Glutamatergic neuron (in vitro differentiated cells): ENCODE results near the gene PTPRG. TPM values are rescaled to one million over a fixed set of nuclear protein-coding genes. Genes with fewer than 3 reads are reported as not detected.

Source experiments
- DNase-seq: peaks from one replicate; pipeline ENCODE4 v3.0.0; 2022
- H3K27ac Mint-ChIP-seq: one replicate; pipeline ENCODE4 v1.8.0; 2020; ENCODE audit warnings: mild to moderate bottlenecking, mixed read lengths, inconsistent platforms; ENCODE audit not compliant: unreplicated experiment
- H3K27me3 Mint-ChIP-seq: one replicate; pipeline ENCODE4 v1.8.0; 2020; ENCODE audit warnings: mild to moderate bottlenecking, moderate library complexity, mixed read lengths, inconsistent platforms; ENCODE audit not compliant: unreplicated experiment
- H3K36me3 Mint-ChIP-seq: one replicate; pipeline ENCODE4 v1.8.0; 2020; ENCODE audit warnings: mild to moderate bottlenecking, mixed read lengths, inconsistent platforms; ENCODE audit not compliant: unreplicated experiment
- H3K4me1 Mint-ChIP-seq: one replicate; pipeline ENCODE4 v1.8.0; 2020; ENCODE audit warnings: mild to moderate bottlenecking, low read depth, mixed read lengths, inconsistent platforms; ENCODE audit not compliant: unreplicated experiment
- H3K4me3 Mint-ChIP-seq: one replicate; pipeline ENCODE4 v1.8.0; 2020; ENCODE audit warnings: mild to moderate bottlenecking, mixed read lengths, inconsistent platforms; ENCODE audit not compliant: unreplicated experiment
- H3K9me3 Mint-ChIP-seq: one replicate; pipeline ENCODE4 v1.8.0; 2020; ENCODE audit warnings: mild to moderate bottlenecking, moderate library complexity, mixed read lengths, inconsistent platforms; ENCODE audit not compliant: unreplicated experiment
- total RNA-seq: library from RNA; stranded (reverse); fragmentation: NEBNext Ultra II Directional; extraction: Animal tissue kit (Norgen Biotek cat#: 25700); gene quantifications from one replicate; pipeline ENCODE4 v1.2.1, GENCODE V29; 2021; ENCODE audit not compliant: unreplicated experiment
- TF ChIP-seq, protein P1 (sequence below): fragments of 200-600 bp; sonication (generic); IDR thresholded peaks from one replicate; pipeline ENCODE4 v1.5.0; 2021; ENCODE audit not compliant: partially characterized antibody, unreplicated experiment

Gene PTPRG
- total RNA-seq, 1 donor from 2014 or later, result 52.1 TPM

DNA sequence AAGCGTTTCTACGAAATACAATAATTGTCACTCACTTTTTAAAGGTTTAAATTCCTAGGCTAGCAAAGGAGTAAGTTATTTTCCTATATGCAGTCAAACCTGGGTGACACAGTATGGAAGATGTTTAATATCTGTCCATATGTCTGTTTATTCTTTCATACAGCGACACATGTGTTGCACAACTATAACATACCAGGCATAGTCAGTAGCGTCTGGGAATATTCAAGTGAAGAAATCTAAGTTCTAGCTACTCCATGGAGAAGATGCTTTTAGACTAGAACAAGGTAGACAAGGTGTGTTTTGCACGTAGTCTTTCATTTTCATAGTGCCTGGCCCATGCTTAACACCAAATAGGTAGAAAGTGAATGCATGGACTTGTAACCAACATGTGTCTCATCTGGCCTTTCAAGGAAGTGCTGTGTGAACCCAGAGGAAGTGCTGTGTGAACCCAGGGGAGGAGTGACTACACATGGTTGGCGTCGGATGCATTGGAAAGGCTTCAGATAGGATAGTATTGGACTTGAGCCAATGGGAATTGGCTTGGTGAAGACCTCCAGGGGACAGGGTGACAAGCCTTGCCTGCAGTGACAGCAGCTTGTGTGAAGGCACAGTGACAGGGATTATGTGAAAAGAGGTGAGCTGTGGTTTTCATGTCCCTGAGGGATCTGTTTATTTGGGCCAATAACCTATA lies 267.0 kb downstream of the PTPRG start:
- DNase-seq, result no peak
- Mint-ChIP-seq H3K9me3 (no peaks in the 10 kb centered on the region), H3K4me1 (peaks cover 10% of the 10 kb centered on the region), H3K4me3 (no peak overlapping the region), H3K27me3 (no peaks in the 10 kb centered on the region), H3K27ac (no peak overlapping the region), H3K36me3 (no peaks in the 10 kb centered on the region)
- TF ChIP-seq, protein P1, sequence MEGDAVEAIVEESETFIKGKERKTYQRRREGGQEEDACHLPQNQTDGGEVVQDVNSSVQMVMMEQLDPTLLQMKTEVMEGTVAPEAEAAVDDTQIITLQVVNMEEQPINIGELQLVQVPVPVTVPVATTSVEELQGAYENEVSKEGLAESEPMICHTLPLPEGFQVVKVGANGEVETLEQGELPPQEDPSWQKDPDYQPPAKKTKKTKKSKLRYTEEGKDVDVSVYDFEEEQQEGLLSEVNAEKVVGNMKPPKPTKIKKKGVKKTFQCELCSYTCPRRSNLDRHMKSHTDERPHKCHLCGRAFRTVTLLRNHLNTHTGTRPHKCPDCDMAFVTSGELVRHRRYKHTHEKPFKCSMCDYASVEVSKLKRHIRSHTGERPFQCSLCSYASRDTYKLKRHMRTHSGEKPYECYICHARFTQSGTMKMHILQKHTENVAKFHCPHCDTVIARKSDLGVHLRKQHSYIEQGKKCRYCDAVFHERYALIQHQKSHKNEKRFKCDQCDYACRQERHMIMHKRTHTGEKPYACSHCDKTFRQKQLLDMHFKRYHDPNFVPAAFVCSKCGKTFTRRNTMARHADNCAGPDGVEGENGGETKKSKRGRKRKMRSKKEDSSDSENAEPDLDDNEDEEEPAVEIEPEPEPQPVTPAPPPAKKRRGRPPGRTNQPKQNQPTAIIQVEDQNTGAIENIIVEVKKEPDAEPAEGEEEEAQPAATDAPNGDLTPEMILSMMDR, result no peak

DNA sequence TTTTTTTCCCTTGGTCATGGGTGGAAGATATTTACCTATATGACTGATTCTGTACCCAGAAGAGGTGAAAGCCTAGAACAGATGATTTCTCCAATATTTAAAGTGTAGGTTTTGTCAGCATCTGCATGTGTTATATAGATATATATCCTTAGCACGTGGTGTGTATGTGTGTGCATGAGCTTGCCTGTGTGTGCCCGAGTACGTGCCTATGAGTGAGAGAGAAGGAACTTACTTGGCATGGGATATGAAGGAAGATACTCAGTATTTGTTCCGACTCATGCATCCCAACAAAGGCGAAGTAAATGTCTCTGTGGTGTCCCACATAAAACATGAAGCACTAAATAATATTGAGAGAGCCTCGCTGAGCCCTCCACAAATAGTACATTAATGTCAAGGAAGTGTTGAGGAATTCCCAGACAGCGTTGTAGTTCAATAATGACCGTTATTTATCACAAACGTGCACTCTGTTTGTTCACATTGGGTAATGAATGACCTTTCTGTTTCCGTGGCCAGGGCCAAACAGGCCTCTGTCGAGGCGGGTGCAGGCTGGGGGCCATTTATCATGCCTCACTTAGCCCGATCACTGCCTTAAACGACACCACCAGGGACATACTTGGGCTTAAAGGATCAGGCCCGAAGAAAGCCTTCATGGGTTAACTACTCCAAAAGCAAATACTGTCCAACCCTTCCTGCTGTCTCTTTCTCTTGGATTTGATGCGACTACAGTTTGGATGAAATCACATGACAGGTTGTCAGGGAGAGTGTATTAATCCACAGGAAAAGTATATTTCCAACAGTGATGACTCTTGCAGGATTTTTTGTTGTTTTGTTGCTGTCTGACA lies 267.7 kb downstream of the PTPRG start:
- Mint-ChIP-seq H3K27me3 (no peaks in the 10 kb centered on the region), H3K4me3 (no peak overlapping the region), H3K36me3 (no peaks in the 10 kb centered on the region), H3K4me1 (peaks cover 10% of the 10 kb centered on the region), H3K9me3 (no peaks in the 10 kb centered on the region), H3K27ac (no peak overlapping the region)
- no peak for DNase-seq
- TF ChIP-seq, protein P1, result no peak

DNA sequence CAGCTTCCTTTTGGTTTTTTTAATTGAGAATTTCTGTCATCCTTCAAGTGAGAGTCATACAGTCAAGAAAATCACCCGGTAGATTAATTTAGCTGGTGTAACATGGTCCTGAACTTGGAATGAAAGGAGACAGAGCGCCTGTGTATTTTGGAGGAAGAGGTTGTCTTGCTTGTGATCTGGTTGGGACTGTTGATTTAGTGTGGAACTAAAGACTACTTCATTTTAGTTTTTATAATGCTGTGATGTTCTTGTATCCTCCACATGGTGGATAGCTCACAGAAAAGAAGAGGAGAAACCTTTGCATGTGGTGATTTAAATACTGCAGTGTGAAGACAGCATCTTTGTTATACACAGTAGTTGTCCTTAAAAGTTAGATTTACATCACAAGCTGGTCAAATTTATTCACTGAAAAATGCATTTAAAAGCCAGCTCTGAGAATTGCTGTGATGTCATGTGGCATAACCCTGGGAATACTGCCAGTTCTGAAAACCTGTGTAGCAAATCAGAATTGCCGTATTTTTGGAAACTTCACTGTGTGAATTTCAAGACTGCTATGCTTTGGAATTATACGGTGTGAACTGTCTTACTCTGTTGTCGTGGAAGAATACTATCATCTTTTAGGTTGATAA lies 268.5 kb downstream of the PTPRG start:
- Mint-ChIP-seq H3K27me3 (no peaks in the 10 kb centered on the region), H3K4me1 (peaks cover 10% of the 10 kb centered on the region), H3K36me3 (no peaks in the 10 kb centered on the region), H3K4me3 (no peak overlapping the region), H3K27ac (no peak overlapping the region), H3K9me3 (no peaks in the 10 kb centered on the region)
- TF ChIP-seq, protein P1, result no peak
- no peak for DNase-seq

DNA sequence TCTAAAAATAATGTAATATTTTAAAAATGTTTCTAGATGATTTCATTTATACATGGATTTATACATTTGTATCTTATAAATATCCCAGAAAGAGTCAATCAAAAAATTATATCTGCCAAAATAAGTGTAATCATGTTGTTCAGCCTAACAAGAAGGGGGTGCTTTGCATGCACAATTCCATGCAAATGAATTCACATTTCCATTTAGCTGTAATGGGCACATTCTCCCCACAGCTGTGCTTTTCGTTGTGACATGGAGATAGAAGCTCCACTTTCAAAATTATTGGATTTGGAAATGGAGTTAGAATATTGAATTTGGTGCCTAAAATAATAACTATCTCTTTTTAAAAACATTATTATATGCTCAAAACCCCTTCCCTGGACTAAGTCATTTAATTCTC lies 270.6 kb downstream of the PTPRG start:
- H3K9me3 Mint-ChIP-seq, result no peaks in the 10 kb centered on the region
- no peaks in the 10 kb centered on the region for H3K27me3 Mint-ChIP-seq
- TF ChIP-seq, protein P1, result no peak
- peaks cover 6% of the 10 kb centered on the region for H3K4me1 Mint-ChIP-seq
- H3K36me3 Mint-ChIP-seq, result no peaks in the 10 kb centered on the region
- no peak for DNase-seq
- no peak overlapping the region for H3K27ac Mint-ChIP-seq
- H3K4me3 Mint-ChIP-seq, result no peak overlapping the region
